Left lung (tissue), 10 donors: ENCODE measurements around the gene RYR2. TPM values are rescaled to one million over a fixed set of nuclear protein-coding genes. Genes with fewer than 3 reads are reported as not detected.

Source experiments
- ATAC-seq: fragments of 200-7000 bp; cut with Tn5 transposase; one replicate; pipeline ENCODE4 v1.9.1; 2020; ENCODE audit warnings: moderate library complexity
- DNase-seq, 4 donors: peaks; one replicate each; pipeline ENCODE4 v3.0.0-alpha.2; 2013 to 2020
- H3K27ac ChIP-seq, 2 donors: fragments of 200-600 bp; sonication (generic) in 1 of 2; one replicate each; pipeline versions ENCODE4 v1.5.0 to v1.8.0; 2020 to 2021
- H3K27me3 ChIP-seq, 2 donors: fragments of 200-600 bp; sonication (generic) in 1 of 2; one replicate each; pipeline versions ENCODE4 v1.5.0 to v1.8.0; 2020 to 2021
- H3K36me3 ChIP-seq, 2 donors: fragments of 200-600 bp; sonication (generic) in 1 of 2; one replicate each; pipeline versions ENCODE4 v1.5.0 to v1.8.0; 2020 to 2021
- H3K4me1 ChIP-seq, 2 donors: fragments of 200-600 bp; one replicate each; pipeline ENCODE4 v1.8.0; 2021
- H3K4me3 ChIP-seq, 2 donors: fragments of 200-600 bp; sonication (generic) in 1 of 2; one replicate each; pipeline versions ENCODE4 v1.5.0 to v1.8.0; 2020 to 2021; ENCODE audit warnings: mild to moderate bottlenecking in 1 of 2
- H3K9me3 ChIP-seq, 2 donors: fragments of 200-600 bp; sonication (generic) in 1 of 2; one replicate each; pipeline versions ENCODE4 v1.5.0 to v1.8.0; 2020 to 2021
- CTCF ChIP-seq, 2 donors: fragments of 200-600 bp; sonication (generic) in 1 of 2; IDR thresholded peaks; one replicate each; pipeline versions ENCODE4 v1.5.0 to v1.8.0; 2021; ENCODE audit warnings: antibody characterized with exemption in 2 of 2
- intact Hi-C, 2 donors: fragments of 100-400 bp; cut with DNase I; formaldehyde crosslinking; loops; one replicate each; pipeline versions ENCODE4 v1.11.2 to v1.14.2; 2022
- polyA plus RNA-seq, 6 donors: library from polyadenylated mRNA; unstranded; fragments of 120-200 nt; gene quantifications; one replicate each; pipeline ENCODE4 v1.2.1, GENCODE V29; 2013; ENCODE audit not compliant: insufficient read length in 6 of 6
- total RNA-seq, 2 donors: library from RNA; stranded (reverse); fragmentation: NEBNext Ultra II Directional; extraction: Animal tissue kit (Norgen Biotek cat#: 25700); gene quantifications; one replicate each; pipeline ENCODE4 v1.2.1, GENCODE V29; 2021
- donor health status: DM: no; HTN: yes; CAD: no.
- donor health status: DM: no; HTN: no; CAD: no.

RYR2 gene
- total and polyA plus RNA-seq, 8 donors = 4.7 to 10.3 (median 7.6) TPM

GRCh38 chr1:237050915-237051314, 8.9 kb downstream of the RYR2 start:
- no peak overlapping the region for H3K4me3 ChIP-seq
- DNase-seq (no peak), ATAC-seq (no peak)
- no peak overlapping the region for H3K27ac ChIP-seq
- TF ChIP-seq CTCF (IDR thresholded peaks at IDR 0.05) = no peak
- intact Hi-C loops = no loop called here
- H3K36me3 ChIP-seq = no peaks in the 10 kb centered on the region
- H3K27me3 ChIP-seq = peaks cover 0 to 15% of the 10 kb centered on the region in 2 donors
- H3K4me1 ChIP-seq = no peaks in the 10 kb centered on the region
- no peaks in the 10 kb centered on the region for H3K9me3 ChIP-seq

- ATAC-seq (no peak), DNase-seq (no peak)
- no peaks in the 10 kb centered on the region for H3K9me3 ChIP-seq
- H3K4me3 ChIP-seq = no peak overlapping the region
- intact Hi-C loops = no loop called here
- H3K27ac ChIP-seq = no peak overlapping the region
- no peak for TF ChIP-seq CTCF (IDR thresholded peaks at IDR 0.05)
- no peaks in the 10 kb centered on the region for H3K4me1 ChIP-seq
- H3K36me3 ChIP-seq = no peaks in the 10 kb centered on the region
- H3K27me3 ChIP-seq = peaks cover 0 to 7% of the 10 kb centered on the region in 2 donors
These were observed 12.3 kb downstream of the RYR2 start for GRCh38 chr1:237054313-237054712.

- intact Hi-C loops = no loop called here
- H3K36me3 ChIP-seq = no peaks in the 10 kb centered on the region
- TF ChIP-seq CTCF (IDR thresholded peaks at IDR 0.05) = no peak
These were observed 16.5 kb downstream of the RYR2 start for GRCh38 chr1:237058470-237058869.

GRCh38 chr1:237059244-237059643, 17.3 kb downstream of the RYR2 start:
- ATAC-seq (no peak), DNase-seq (no peak)
- Histone ChIP-seq H3K4me1 (no peaks in the 10 kb centered on the region), H3K36me3 (no peaks in the 10 kb centered on the region), H3K4me3 (no peak overlapping the region), H3K9me3 (no peaks in the 10 kb centered on the region), H3K27ac (no peak overlapping the region), H3K27me3 (no peaks in the 10 kb centered on the region)
- no peak for TF ChIP-seq CTCF (IDR thresholded peaks at IDR 0.05)
- intact Hi-C loops = no loop called here

More at GRCh38 chr1:237058470-237058869, 16.5 kb downstream of the RYR2 start:
- Histone ChIP-seq H3K9me3 (no peaks in the 10 kb centered on the region), H3K4me3 (no peak overlapping the region), H3K27ac (no peak overlapping the region), H3K27me3 (peaks cover 0 to 5% of the 10 kb centered on the region in 2 donors), H3K4me1 (no peaks in the 10 kb centered on the region)
- DNase-seq (no peak), ATAC-seq (no peak)

GRCh38 chr1:237062976-237063375, 21.0 kb downstream of the RYR2 start:
- TF ChIP-seq CTCF (IDR thresholded peaks at IDR 0.05) = no peak

More at GRCh38 chr1:237062976-237063375, 21.0 kb downstream of the RYR2 start:
- H3K27me3 ChIP-seq = no peaks in the 10 kb centered on the region
- ATAC-seq = no peak
- no peaks in the 10 kb centered on the region for H3K36me3 ChIP-seq
- DNase-seq = no peak
- H3K27ac ChIP-seq = no peak overlapping the region
- H3K9me3 ChIP-seq = no peaks in the 10 kb centered on the region
- no peaks in the 10 kb centered on the region for H3K4me1 ChIP-seq
- no peak overlapping the region for H3K4me3 ChIP-seq
- intact Hi-C loops = no loop called here
